ENCODE measurements around the gene KDM1A.

DNA sequence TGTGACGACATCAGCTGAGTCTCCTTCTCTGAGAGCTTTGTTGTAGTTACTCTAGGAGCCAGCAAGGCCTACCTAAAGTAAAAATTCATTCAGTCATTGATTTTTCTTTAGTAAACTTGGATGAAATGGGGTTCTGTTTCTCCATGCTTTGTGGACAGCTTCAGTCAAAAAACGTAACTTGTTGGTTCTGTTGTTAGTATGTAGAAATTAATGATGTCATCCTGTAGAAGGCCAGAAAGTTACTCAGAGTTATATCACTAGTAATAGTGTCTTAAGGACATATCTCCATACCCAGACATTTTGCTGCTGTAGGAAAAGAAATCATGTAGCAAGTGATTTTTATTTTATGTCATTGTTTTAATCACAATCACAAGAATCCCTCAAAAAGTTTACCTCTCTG lies 43.0 kb downstream of the KDM1A start:
- TF ChIP-seq, protein P1, sequence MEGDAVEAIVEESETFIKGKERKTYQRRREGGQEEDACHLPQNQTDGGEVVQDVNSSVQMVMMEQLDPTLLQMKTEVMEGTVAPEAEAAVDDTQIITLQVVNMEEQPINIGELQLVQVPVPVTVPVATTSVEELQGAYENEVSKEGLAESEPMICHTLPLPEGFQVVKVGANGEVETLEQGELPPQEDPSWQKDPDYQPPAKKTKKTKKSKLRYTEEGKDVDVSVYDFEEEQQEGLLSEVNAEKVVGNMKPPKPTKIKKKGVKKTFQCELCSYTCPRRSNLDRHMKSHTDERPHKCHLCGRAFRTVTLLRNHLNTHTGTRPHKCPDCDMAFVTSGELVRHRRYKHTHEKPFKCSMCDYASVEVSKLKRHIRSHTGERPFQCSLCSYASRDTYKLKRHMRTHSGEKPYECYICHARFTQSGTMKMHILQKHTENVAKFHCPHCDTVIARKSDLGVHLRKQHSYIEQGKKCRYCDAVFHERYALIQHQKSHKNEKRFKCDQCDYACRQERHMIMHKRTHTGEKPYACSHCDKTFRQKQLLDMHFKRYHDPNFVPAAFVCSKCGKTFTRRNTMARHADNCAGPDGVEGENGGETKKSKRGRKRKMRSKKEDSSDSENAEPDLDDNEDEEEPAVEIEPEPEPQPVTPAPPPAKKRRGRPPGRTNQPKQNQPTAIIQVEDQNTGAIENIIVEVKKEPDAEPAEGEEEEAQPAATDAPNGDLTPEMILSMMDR (IDR thresholded peaks at IDR 0.05 in 2 of 3, conservative IDR thresholded peaks at IDR 0.05 in 1 of 3; ENCODE audit: borderline replicate concordance in 1 of 3, insufficient read depth in 1 of 3, low read depth in 2 of 3, low read length in 2 of 3), result no peak
- no peak for TF ChIP-seq JUND (IDR thresholded peaks at IDR 0.05)
- TF ChIP-seq RAD21 (IDR thresholded peaks at IDR 0.05; ENCODE audit: low read depth), result no peak
- TF ChIP-seq EZH2phosphoT487 (IDR thresholded peaks at IDR 0.05; ENCODE audit: borderline replicate concordance), result no peak
- no peak for TF ChIP-seq POLR2A (IDR thresholded peaks at IDR 0.05; ENCODE audit: borderline replicate concordance, extremely low read depth, insufficient read depth, insufficient read length)
- no peak for TF ChIP-seq ZNF274 (IDR thresholded peaks at IDR 0.05; ENCODE audit: low read depth, low read length)
- no peak for TF ChIP-seq ATF3 (IDR thresholded peaks at IDR 0.05)
